HepG2 (cell line): ENCODE measurements around the gene HLA-B. TPM values are rescaled to one million over a fixed set of nuclear protein-coding genes. Genes with fewer than 3 reads are reported as not detected.

Experiments
- ADNP ChIP-seq: sonication (generic); formaldehyde crosslinking; IDR thresholded peaks from 2 replicates; pipeline ENCODE4 v1.4.0; 2020; ENCODE audit warnings: missing genetic modification reagents
- AHR ChIP-seq: IDR thresholded peaks from 2 replicates; pipeline ENCODE4 v1.6.1; 2018; ENCODE audit warnings: missing genetic modification reagents, missing compliant biosample characterization
- CEBPG ChIP-seq: IDR thresholded peaks from 2 replicates; pipeline ENCODE4 v1.6.1; 2016
- CENPX ChIP-seq: sonication (generic); formaldehyde crosslinking; IDR thresholded peaks from 2 replicates; pipeline ENCODE4 v1.9.0; 2021; ENCODE audit warnings: mild to moderate bottlenecking, missing genetic modification reagents, moderate library complexity
- ERF ChIP-seq: IDR thresholded peaks from 2 replicates; pipeline ENCODE4 v1.6.1; 2018; ENCODE audit warnings: missing biosample characterization, missing genetic modification reagents
- FOXK1 ChIP-seq: sonication (generic); formaldehyde crosslinking; IDR thresholded peaks from 2 replicates; pipeline ENCODE4 v1.4.0; 2020; ENCODE audit warnings: low read depth, missing genetic modification reagents, borderline replicate concordance
- HNRNPH1 ChIP-seq: fragments of 200-400 bp; formaldehyde crosslinking; optimal IDR thresholded peaks from 2 replicates; pipeline ENCODE3; 2017; ENCODE audit warnings: mild to moderate bottlenecking, low read depth, low read length
- KDM5A ChIP-seq: fragments of 200-600 bp; sonication (generic); IDR thresholded peaks from 2 replicates; pipeline ENCODE4 v1.7.0; 2018; ENCODE audit warnings: antibody characterized with exemption, mild to moderate bottlenecking, low read length, borderline replicate concordance
- NFYB ChIP-seq: sonication (generic); formaldehyde crosslinking; IDR thresholded peaks from 2 replicates; pipeline ENCODE4 v1.4.0; 2020; ENCODE audit warnings: missing genetic modification reagents
- NR2F6 ChIP-seq, 2 experiments: IDR thresholded peaks; 2 replicates each; pipeline ENCODE4 v1.6.1; 2016; ENCODE audit warnings: antibody characterized with exemption in 1 of 2, mild to moderate bottlenecking in 1 of 2
- POLR2G ChIP-seq: fragments of 200-400 bp; formaldehyde crosslinking; IDR thresholded peaks from 2 replicates; pipeline ENCODE4 v1.6.1; 2018; ENCODE audit warnings: mild to moderate bottlenecking, low read depth, low read length, moderate library complexity
- SMYD3 ChIP-seq: sonication (generic); formaldehyde crosslinking; IDR thresholded peaks from 2 replicates; pipeline ENCODE4 v1.8.1; 2023; ENCODE audit warnings: mild to moderate bottlenecking, missing genetic modification reagents
- ZBTB20 ChIP-seq: sonication (generic); formaldehyde crosslinking; IDR thresholded peaks from 2 replicates; pipeline ENCODE4 v1.8.1; 2023; ENCODE audit warnings: missing genetic modification reagents, low read depth, mild to moderate bottlenecking, borderline replicate concordance
- ZBTB42 ChIP-seq: sonication (generic); formaldehyde crosslinking; IDR thresholded peaks from 2 replicates; pipeline ENCODE4 v1.5.0; 2020; ENCODE audit warnings: mild to moderate bottlenecking, missing genetic modification reagents
- ZC3H4 ChIP-seq: sonication (generic); formaldehyde crosslinking; IDR thresholded peaks from 2 replicates; pipeline ENCODE4 v1.4.0; 2020; ENCODE audit warnings: missing genetic modification reagents, borderline replicate concordance
- ZFX ChIP-seq: sonication (generic); formaldehyde crosslinking; IDR thresholded peaks from 2 replicates; pipeline ENCODE4 v1.4.0; 2020; ENCODE audit warnings: mild to moderate bottlenecking, low read depth, missing genetic modification reagents, moderate library complexity
- ZNF124 ChIP-seq: sonication (generic); formaldehyde crosslinking; IDR thresholded peaks from 2 replicates; pipeline ENCODE4 v1.4.0; 2020; ENCODE audit warnings: missing genetic modification reagents
- ZNF367 ChIP-seq: sonication (generic); formaldehyde crosslinking; IDR thresholded peaks from 2 replicates; pipeline ENCODE4 v1.4.0; 2020; ENCODE audit warnings: missing genetic modification reagents, borderline replicate concordance
- ZNF484 ChIP-seq: sonication (generic); formaldehyde crosslinking; IDR thresholded peaks from 2 replicates; pipeline ENCODE4 v1.5.1; 2020; ENCODE audit warnings: mild to moderate bottlenecking, low read depth, missing genetic modification reagents, borderline replicate concordance
- ZNF788 ChIP-seq: sonication (generic); formaldehyde crosslinking; IDR thresholded peaks from 2 replicates; pipeline ENCODE4 v1.5.0; 2020; ENCODE audit warnings: mild to moderate bottlenecking, missing genetic modification reagents, borderline replicate concordance
- ZNF839 ChIP-seq: sonication (generic); formaldehyde crosslinking; IDR thresholded peaks from 2 replicates; pipeline ENCODE4 v1.4.0; 2020; ENCODE audit warnings: missing genetic modification reagents, mild to moderate bottlenecking, borderline replicate concordance
- polyA plus RNA-seq, 8 experiments: library from polyadenylated mRNA; depleted of rRNA in 3 of 8; stranded (reverse) in 7 of 8; unstranded in 1 of 8; fragments of >200 nt; fragmentation: Illumina TruSeq in 4 of 8; extraction: Trizol in 4 of 8; gene quantifications; 2 replicates each; pipeline versions ENCODE4 v1.2.1 to v1.2.3, GENCODE V29; 2011 to 2016; ENCODE audit warnings: low read depth in 4 of 8, missing spikeins in 1 of 8, mixed read lengths in 1 of 8; ENCODE audit not compliant: insufficient read depth in 1 of 8
- total RNA-seq, 5 experiments: library from RNA; depleted of rRNA; stranded (reverse); fragments of >200 nt; fragmentation: Illumina TruSeq; extraction: Trizol; gene quantifications; 2 replicates each; pipeline ENCODE4 v1.2.3, GENCODE V29; 2016; ENCODE audit warnings: low read depth in 1 of 5
- TF ChIP-seq, protein P1 (sequence below): sonication (generic); formaldehyde crosslinking; IDR thresholded peaks from 2 replicates; pipeline ENCODE4 v1.5.1; 2020; ENCODE audit warnings: missing genetic modification reagents, mild to moderate bottlenecking, borderline replicate concordance
- TF ChIP-seq, protein P2 (sequence below): sonication (generic); formaldehyde crosslinking; conservative IDR thresholded peaks from 2 replicates; pipeline ENCODE4 v1.8.0; 2022; ENCODE audit warnings: missing genetic modification reagents
- TF ChIP-seq, protein P3 (sequence below): sonication (generic); formaldehyde crosslinking; IDR thresholded peaks from 2 replicates; pipeline ENCODE4 v1.4.0; 2020; ENCODE audit warnings: missing genetic modification reagents

Gene HLA-B
- total and polyA plus RNA-seq, 2 of the 13 experiments (the other 11 are each of a cell fraction or from before 2014, with no cell fraction given): 35.3 to 88.9 TPM

DNA sequence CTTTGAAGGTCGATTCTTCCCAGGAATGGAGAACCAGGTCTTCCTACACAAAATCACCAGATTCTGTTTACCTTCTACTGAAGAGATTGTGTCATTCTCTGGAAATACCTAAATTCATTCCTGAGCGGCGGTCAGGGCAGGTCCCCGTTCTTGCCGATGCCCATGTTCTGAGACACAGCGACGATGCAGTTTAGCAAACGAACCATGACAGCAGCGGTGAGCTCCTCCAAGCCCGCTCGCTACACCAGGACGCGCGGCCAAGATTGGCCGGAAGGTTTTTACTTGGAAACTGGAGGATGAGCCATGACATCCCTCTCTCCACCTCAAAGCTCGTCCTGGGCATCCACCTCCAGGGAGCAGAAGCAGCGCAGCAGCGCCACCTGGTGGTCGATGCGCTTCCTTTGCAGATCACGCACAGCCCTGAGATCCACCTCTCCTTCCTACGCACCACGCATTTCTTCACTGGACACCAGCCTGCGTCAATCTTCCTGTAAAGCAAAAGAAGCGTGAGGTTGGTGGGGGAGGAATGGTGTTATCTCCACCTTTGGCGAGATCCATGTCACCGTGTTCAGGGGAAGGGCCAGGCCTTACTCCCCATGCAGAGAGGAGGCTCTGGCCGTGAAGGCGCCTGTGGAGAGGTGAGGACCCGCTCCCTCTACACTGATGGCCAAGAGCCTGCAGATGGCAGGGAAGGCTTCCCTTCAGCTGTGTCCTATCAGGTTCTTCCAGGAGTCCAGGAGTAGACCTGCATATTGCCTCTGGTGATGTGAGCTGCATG lies 9.9 kb upstream of the HLA-B start (continued):
- TF ChIP-seq, protein P1, sequence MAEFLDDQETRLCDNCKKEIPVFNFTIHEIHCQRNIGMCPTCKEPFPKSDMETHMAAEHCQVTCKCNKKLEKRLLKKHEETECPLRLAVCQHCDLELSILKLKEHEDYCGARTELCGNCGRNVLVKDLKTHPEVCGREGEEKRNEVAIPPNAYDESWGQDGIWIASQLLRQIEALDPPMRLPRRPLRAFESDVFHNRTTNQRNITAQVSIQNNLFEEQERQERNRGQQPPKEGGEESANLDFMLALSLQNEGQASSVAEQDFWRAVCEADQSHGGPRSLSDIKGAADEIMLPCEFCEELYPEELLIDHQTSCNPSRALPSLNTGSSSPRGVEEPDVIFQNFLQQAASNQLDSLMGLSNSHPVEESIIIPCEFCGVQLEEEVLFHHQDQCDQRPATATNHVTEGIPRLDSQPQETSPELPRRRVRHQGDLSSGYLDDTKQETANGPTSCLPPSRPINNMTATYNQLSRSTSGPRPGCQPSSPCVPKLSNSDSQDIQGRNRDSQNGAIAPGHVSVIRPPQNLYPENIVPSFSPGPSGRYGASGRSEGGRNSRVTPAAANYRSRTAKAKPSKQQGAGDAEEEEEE: no peak
- TF ChIP-seq ERF (CRISPR knock-in tag) (0 out of 2 replicates have a peak, but pooled peaks have one; percentile 43), ZNF788 (CRISPR knock-in tag) (peak; percentile 73; the same call in 1 of the 2 replicates), ZNF839 (CRISPR knock-in tag) (peak; percentile 40; the same call in 1 of the 2 replicates), AHR (CRISPR knock-in tag) (peak; percentile 60; the same call in 1 of the 2 replicates), HNRNPH1 (no peak), NR2F6 (IDR thresholded peaks at IDR 0.05) (no peak), NR2F6 (CRISPR knock-in tag; IDR thresholded peaks at IDR 0.05) (peak; percentile 20; the same call in 1 of the 2 replicates), ZNF124 (CRISPR knock-in tag) (0 out of 2 replicates have a peak, but pooled peaks have one; percentile 59), ZBTB42 (CRISPR knock-in tag) (no peak), ADNP (no peak), CENPX (CRISPR knock-in tag) (no peak), ZNF367 (CRISPR knock-in tag) (no peak), ZBTB20 (CRISPR knock-in tag) (0 out of 2 replicates have a peak, but pooled peaks have one; percentile 26), ZC3H4 (no peak), FOXK1 (CRISPR knock-in tag) (peak; percentile 38; the same call in 1 of the 2 replicates), KDM5A (no peak), POLR2G (no peak), ZFX (CRISPR knock-in tag) (peak; percentile 38; the same call in 1 of the 2 replicates), NFYB (CRISPR knock-in tag) (no peak), CEBPG (CRISPR knock-in tag) (0 out of 2 replicates have a peak, but pooled peaks have one; percentile 11), SMYD3 (CRISPR knock-in tag) (no peak), ZNF484 (CRISPR knock-in tag) (no peak)
- TF ChIP-seq, protein P2, sequence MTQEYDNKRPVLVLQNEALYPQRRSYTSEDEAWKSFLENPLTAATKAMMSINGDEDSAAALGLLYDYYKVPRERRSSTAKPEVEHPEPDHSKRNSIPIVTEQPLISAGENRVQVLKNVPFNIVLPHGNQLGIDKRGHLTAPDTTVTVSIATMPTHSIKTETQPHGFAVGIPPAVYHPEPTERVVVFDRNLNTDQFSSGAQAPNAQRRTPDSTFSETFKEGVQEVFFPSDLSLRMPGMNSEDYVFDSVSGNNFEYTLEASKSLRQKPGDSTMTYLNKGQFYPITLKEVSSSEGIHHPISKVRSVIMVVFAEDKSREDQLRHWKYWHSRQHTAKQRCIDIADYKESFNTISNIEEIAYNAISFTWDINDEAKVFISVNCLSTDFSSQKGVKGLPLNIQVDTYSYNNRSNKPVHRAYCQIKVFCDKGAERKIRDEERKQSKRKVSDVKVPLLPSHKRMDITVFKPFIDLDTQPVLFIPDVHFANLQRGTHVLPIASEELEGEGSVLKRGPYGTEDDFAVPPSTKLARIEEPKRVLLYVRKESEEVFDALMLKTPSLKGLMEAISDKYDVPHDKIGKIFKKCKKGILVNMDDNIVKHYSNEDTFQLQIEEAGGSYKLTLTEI: no peak
- TF ChIP-seq, protein P3, sequence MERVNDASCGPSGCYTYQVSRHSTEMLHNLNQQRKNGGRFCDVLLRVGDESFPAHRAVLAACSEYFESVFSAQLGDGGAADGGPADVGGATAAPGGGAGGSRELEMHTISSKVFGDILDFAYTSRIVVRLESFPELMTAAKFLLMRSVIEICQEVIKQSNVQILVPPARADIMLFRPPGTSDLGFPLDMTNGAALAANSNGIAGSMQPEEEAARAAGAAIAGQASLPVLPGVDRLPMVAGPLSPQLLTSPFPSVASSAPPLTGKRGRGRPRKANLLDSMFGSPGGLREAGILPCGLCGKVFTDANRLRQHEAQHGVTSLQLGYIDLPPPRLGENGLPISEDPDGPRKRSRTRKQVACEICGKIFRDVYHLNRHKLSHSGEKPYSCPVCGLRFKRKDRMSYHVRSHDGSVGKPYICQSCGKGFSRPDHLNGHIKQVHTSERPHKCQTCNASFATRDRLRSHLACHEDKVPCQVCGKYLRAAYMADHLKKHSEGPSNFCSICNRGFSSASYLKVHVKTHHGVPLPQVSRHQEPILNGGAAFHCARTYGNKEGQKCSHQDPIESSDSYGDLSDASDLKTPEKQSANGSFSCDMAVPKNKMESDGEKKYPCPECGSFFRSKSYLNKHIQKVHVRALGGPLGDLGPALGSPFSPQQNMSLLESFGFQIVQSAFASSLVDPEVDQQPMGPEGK (CRISPR knock-in tag): no peak
